Activated naive CD4-positive, alpha-beta T cell treated with anti-CD3 and anti-CD28 coated beads for 36 hours (primary cell): Measurements from ENCODE around the gene ATG2A. TPM values are rescaled to one million over a fixed set of nuclear protein-coding genes. Genes with fewer than 3 reads are reported as not detected.

ENCODE experiments used
- CTCF ChIA-PET: fragments of 350-600 bp; sonication (Branson Sonifier 250); formaldehyde crosslinking; loops from one replicate; lab custom pipeline; 2021; ENCODE audit warnings: antibody characterized with exemption; lab: Charles Lee
- DNase-seq: peaks from one replicate; pipeline ENCODE4 v3.0.0-alpha.2; 2020
- H3K27ac Mint-ChIP-seq: one replicate; pipeline ENCODE4 v1.8.0; 2021; ENCODE audit warnings: mild to moderate bottlenecking, mixed read lengths
- H3K27me3 Mint-ChIP-seq: one replicate; pipeline ENCODE4 v1.8.0; 2021; ENCODE audit warnings: low read depth, mixed read lengths
- H3K36me3 Mint-ChIP-seq: one replicate; pipeline ENCODE4 v1.8.0; 2021; ENCODE audit warnings: low read depth, mixed read lengths
- H3K4me1 Mint-ChIP-seq: one replicate; pipeline ENCODE4 v1.8.0; 2021; ENCODE audit warnings: low read depth, mixed read lengths
- H3K4me3 Mint-ChIP-seq: one replicate; pipeline ENCODE4 v1.8.0; 2021; ENCODE audit warnings: mild to moderate bottlenecking, moderate library complexity, mixed read lengths
- H3K9me3 Mint-ChIP-seq: one replicate; pipeline ENCODE4 v1.8.0; 2021; ENCODE audit warnings: mixed read lengths
- intact Hi-C: fragments of 100-400 bp; cut with micrococcal nuclease; formaldehyde crosslinking; loops from one replicate; pipeline ENCODE4 v1.15.1; 2023
- total RNA-seq, 2 experiments: library from RNA; stranded (reverse); gene quantifications; one replicate each; pipeline ENCODE4 v1.2.3, GENCODE V29; 2021

ATG2A gene
- total RNA-seq, 2 experiments from 2014 or later, result 15.1 to 16.3 TPM

- H3K36me3 Mint-ChIP-seq, result no peaks in the 10 kb centered on the region
- intact Hi-C loops, result loop anchor here (1.0 kb wide), 1 partner anchor 10 kb away; the partner anchor contains the start of gene EHD1
- DNase-seq, result no peak
- CTCF ChIA-PET, result interaction anchor here (0.7 to 30.8 kb wide), 6 partner anchors 10 to 84 kb away, joined by 3 to 992 read pairs (median 6); partner anchors contain the start of genes CDC42BPG and EHD1
- peak overlapping the region; percentile 73 for H3K27ac Mint-ChIP-seq
- H3K4me1 Mint-ChIP-seq, result peaks cover 31% of the 10 kb centered on the region
- peak overlapping the region; percentile 68 for H3K4me3 Mint-ChIP-seq
- no peaks in the 10 kb centered on the region for H3K9me3 Mint-ChIP-seq
- H3K27me3 Mint-ChIP-seq, result no peaks in the 10 kb centered on the region
Observed at GRCh38 chr11:64888406-64888728, 28.6 kb downstream of the ATG2A start.

DNA sequence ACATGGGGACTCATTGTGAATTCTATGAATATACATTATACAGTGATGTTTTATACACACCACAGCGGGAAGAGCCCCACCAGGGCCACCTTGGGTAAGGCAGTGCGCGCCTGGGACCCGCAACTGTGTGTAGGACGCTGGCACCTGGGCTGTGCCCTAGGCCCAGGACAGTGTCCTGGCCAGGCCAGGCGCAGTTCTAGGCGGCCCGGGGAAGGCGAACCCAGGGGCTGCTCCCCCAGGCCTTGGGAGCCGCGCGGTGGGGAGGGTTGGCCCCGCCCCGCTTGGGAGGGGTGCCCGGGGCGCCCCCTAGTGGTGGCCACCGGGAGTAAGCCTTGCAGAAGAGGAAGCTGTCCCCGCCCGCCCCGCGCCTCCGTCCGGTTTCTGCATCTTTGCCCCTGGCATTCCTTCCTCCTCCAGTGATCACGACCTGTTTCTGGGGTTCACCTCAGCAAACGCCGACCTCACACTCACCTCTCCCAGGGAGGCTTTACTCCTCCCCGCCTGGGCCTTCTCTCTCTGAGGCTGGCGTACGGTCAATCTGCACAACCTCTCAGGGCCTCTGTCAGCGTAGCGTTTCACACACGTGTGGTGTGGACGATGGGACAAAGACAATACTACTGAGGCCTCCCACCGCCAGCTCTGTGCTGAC, 29.1 kb downstream of the ATG2A start:
- Mint-ChIP-seq H3K9me3 (no peaks in the 10 kb centered on the region), H3K4me3 (peak overlapping the region; percentile 68), H3K4me1 (peaks cover 33% of the 10 kb centered on the region), H3K27me3 (no peaks in the 10 kb centered on the region), H3K27ac (peak overlapping the region; percentile 73), H3K36me3 (no peaks in the 10 kb centered on the region)
- DNase-seq, result peak; percentile 85
- intact Hi-C loops, result loop anchor here (1.0 kb wide), 1 partner anchor 10 kb away; the partner anchor contains the start of gene EHD1
- CTCF ChIA-PET, result interaction anchor here (0.6 to 30.8 kb wide), 7 partner anchors 10 to 85 kb away, joined by 3 to 992 read pairs (median 5); partner anchors contain the start of genes CDC42BPG and EHD1

DNA sequence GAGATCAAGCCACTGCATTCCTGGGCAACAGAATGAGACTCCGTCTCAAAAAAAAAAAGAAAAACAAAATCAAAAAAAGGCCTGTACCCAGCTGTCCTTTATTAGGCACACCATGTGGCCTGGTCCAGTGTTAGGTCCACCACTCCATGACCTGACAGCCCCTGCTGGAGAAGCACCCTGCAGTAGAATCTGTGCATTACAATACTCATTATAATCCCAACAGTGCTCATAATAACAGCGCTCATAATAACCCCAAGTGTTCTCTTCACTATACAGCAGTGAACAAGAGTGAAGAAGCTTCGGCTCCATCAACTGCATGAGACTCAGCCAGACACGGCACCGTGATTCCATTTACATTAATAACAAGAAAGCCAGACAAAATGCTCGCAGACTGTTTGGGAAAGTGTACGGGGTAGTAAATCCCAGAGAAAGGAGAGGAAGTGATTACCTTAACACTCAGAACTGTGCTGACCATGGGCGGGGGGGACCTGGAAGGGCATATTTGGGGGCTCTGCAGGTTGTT, 29.7 kb downstream of the ATG2A start:
- H3K4me1 Mint-ChIP-seq, result peaks cover 34% of the 10 kb centered on the region
- CTCF ChIA-PET, result interaction anchor here (0.6 to 30.8 kb wide), 6 partner anchors 9 to 74 kb away, joined by 3 to 992 read pairs (median 6); partner anchors contain the start of genes CDC42BPG and EHD1
- H3K4me3 Mint-ChIP-seq, result no peak overlapping the region

GRCh38 chr11:64885367-64886286, 31.4 kb downstream of the ATG2A start:
- intact Hi-C loops, result loop anchor here (1.0 kb wide), 2 partner anchors 20 to 34 kb away; no protein-coding TSS in a partner anchor
- Mint-ChIP-seq H3K4me3 (peak overlapping the region; percentile 23), H3K4me1 (peaks cover 48% of the 10 kb centered on the region), H3K9me3 (no peaks in the 10 kb centered on the region), H3K27me3 (no peaks in the 10 kb centered on the region), H3K27ac (peak overlapping the region; percentile 89), H3K36me3 (no peaks in the 10 kb centered on the region)
- CTCF ChIA-PET, result interaction anchor here (0.5 to 30.8 kb wide), 6 partner anchors 8 to 129 kb away, joined by 3 to 992 read pairs (median 4); partner anchors contain the start of genes ARL2 and CDC42BPG
- peak; percentile 77 for DNase-seq

More for the DNA sequence above, 29.7 kb downstream of the ATG2A start:
- Mint-ChIP-seq H3K27me3 (no peaks in the 10 kb centered on the region), H3K36me3 (no peaks in the 10 kb centered on the region), H3K27ac (peak overlapping the region; percentile 72), H3K9me3 (no peaks in the 10 kb centered on the region)
- intact Hi-C loops, result no loop called here
- no peak for DNase-seq

DNA sequence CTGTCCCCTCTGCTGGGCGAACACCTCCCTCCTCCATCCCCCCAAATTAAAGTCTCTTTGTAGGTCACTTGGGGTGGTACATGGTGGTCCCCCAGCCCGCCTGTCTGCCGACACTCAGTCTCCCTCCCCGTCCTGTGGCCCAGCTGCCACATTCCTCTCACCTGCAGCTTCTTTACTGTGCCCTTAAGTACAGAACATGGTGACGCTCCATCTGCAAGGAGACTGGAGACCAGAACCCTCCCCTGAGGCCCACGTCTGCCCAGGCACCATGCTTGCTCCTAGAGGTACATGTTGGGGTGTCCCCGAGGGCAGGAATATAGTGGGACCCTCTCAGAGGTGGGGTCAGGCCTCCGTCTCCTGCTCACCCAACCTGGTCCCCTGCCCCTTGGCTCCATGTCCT, 33.0 kb downstream of the ATG2A start:
- Mint-ChIP-seq H3K27me3 (no peaks in the 10 kb centered on the region), H3K9me3 (no peaks in the 10 kb centered on the region), H3K4me3 (no peak overlapping the region), H3K36me3 (no peaks in the 10 kb centered on the region), H3K27ac (peak overlapping the region; percentile 22), H3K4me1 (peaks cover 64% of the 10 kb centered on the region)
- DNase-seq, result no peak
- CTCF ChIA-PET, result interaction anchor here (0.5 to 30.8 kb wide), 4 partner anchors 10 to 233 kb away, joined by 3 to 992 read pairs (median 10); partner anchors contain the start of genes CDC42BPG and ZNHIT2
- intact Hi-C loops, result no loop called here

- Mint-ChIP-seq H3K4me3 (no peak overlapping the region), H3K27ac (no peak overlapping the region), H3K4me1 (peaks cover 65% of the 10 kb centered on the region), H3K9me3 (no peaks in the 10 kb centered on the region), H3K36me3 (no peaks in the 10 kb centered on the region), H3K27me3 (no peaks in the 10 kb centered on the region)
- DNase-seq, result no peak
- CTCF ChIA-PET, result interaction anchor here (0.5 to 30.8 kb wide), 5 partner anchors 10 to 234 kb away, joined by 3 to 992 read pairs (median 5); partner anchors contain the start of genes CDC42BPG and ZNHIT2
- intact Hi-C loops, result no loop called here
Observed at GRCh38 chr11:64883575-64883974, 33.4 kb downstream of the ATG2A start.

DNA sequence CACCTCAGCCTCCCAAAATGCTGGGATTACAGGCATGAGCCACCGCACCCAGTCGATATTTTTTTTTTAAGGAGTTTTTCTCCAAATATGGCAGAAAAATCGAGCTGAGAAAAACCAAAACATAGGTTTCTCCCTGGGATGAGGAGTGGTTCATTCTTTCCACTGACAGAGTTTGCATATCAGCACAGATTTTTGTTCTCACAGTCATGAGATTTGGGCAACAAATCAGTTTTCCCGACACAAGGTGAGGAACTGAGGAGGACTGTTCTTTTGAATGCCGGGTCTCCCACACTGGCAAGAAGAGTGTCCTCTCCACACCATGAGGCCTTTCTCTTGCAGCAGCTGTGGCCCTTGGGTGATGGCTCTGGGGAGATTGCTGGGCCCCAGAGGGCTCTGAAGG, 34.8 kb downstream of the ATG2A start:
- Mint-ChIP-seq H3K9me3 (no peaks in the 10 kb centered on the region), H3K4me1 (peaks cover 56% of the 10 kb centered on the region), H3K36me3 (peaks cover 4% of the 10 kb centered on the region), H3K27me3 (no peaks in the 10 kb centered on the region), H3K27ac (no peak overlapping the region), H3K4me3 (no peak overlapping the region)
- intact Hi-C loops, result no loop called here
- CTCF ChIA-PET, result interaction anchor here (0.6 to 30.8 kb wide), 2 partner anchors 27 to 1231 kb away, joined by 4 to 992 read pairs; partner anchors contain the start of gene CDC42BPG
- no peak for DNase-seq

DNA sequence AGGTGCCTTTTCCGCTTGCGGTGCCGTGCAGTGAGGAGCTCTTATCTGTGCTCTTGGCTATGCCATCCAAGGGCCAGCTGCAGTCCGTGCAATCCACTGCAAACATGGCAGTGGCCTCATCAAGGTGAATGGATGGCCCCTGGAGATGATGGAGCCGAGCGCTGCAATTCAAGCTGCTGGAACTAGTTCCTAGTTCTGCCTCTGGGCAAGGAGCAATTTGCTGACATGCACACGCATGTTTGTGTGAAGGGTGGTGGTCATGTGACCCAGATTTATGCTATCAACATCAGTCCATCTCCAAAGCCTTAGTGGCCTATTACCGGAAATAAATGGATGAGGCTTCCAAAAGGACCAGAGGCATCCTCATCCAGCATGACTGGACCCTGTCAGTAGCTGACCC, 35.5 kb downstream of the ATG2A start:
- Mint-ChIP-seq H3K4me1 (peaks cover 51% of the 10 kb centered on the region), H3K9me3 (no peaks in the 10 kb centered on the region), H3K27ac (peak overlapping the region; percentile 74), H3K36me3 (peaks cover 12% of the 10 kb centered on the region), H3K27me3 (no peaks in the 10 kb centered on the region), H3K4me3 (no peak overlapping the region)
- no peak for DNase-seq
- CTCF ChIA-PET, result interaction anchor here (0.6 to 30.8 kb wide), 2 partner anchors 9 to 27 kb away, joined by 3 to 992 read pairs; partner anchors contain the start of gene CDC42BPG
- intact Hi-C loops, result no loop called here

- peak overlapping the region; percentile 96 for H3K27ac Mint-ChIP-seq
- H3K9me3 Mint-ChIP-seq, result no peaks in the 10 kb centered on the region
- peaks cover 51% of the 10 kb centered on the region for H3K4me1 Mint-ChIP-seq
- intact Hi-C loops, result no loop called here
- CTCF ChIA-PET, result interaction anchor here (0.7 to 30.8 kb wide), 2 partner anchors 26 to 54 kb away, joined by 4 to 992 read pairs; partner anchors contain the start of gene CDC42BPG
- H3K4me3 Mint-ChIP-seq, result peak overlapping the region; percentile 93
- H3K36me3 Mint-ChIP-seq, result peaks cover 21% of the 10 kb centered on the region
- no peaks in the 10 kb centered on the region for H3K27me3 Mint-ChIP-seq
- peak; percentile 54 for DNase-seq
Observed at GRCh38 chr11:64880240-64881001, 36.6 kb downstream of the ATG2A start.

GRCh38 chr11:64879244-64879900, 37.6 kb downstream of the ATG2A start:
- peaks cover 53% of the 10 kb centered on the region for H3K4me1 Mint-ChIP-seq
- peak overlapping the region; percentile 96 for H3K27ac Mint-ChIP-seq
- CTCF ChIA-PET, result interaction anchor here (0.6 to 30.8 kb wide), 2 partner anchors 25 to 133 kb away, joined by 4 to 992 read pairs; partner anchors contain the start of gene CDC42BPG
- H3K9me3 Mint-ChIP-seq, result no peaks in the 10 kb centered on the region
- peaks cover 31% of the 10 kb centered on the region for H3K36me3 Mint-ChIP-seq
- peak overlapping the region; percentile 93 for H3K4me3 Mint-ChIP-seq
- H3K27me3 Mint-ChIP-seq, result no peaks in the 10 kb centered on the region
- intact Hi-C loops, result loop anchor here (2.0 to 5.0 kb wide), 2 partner anchors 37 to 637 kb away; partner anchors contain the start of genes ATG2A and FKBP2
- DNase-seq, result no peak
